H9 (cell line): Measurements from ENCODE around the gene TOP1. TPM values are rescaled to one million over a fixed set of nuclear protein-coding genes. Genes with fewer than 3 reads are reported as not detected.

ENCODE experiments used
- DNase-seq: peaks from one replicate; pipeline ENCODE4 v3.0.0-alpha.2; 2017
- H2AFZ ChIP-seq: one replicate; pipeline ENCODE4 v1.6.1; 2013; ENCODE audit warnings: mild to moderate bottlenecking, low read length, control low read depth, moderate library complexity
- H2AK5ac ChIP-seq: 2 replicates; pipeline ENCODE4 v1.6.1; 2013; ENCODE audit warnings: low read length, control low read depth, mixed read lengths; ENCODE audit not compliant: insufficient read length
- H2BK120ac ChIP-seq: one replicate; pipeline ENCODE4 v1.6.1; 2013; ENCODE audit warnings: low read depth, mild to moderate bottlenecking, low read length, control low read depth, inconsistent platforms; ENCODE audit not compliant: poor library complexity, severe bottlenecking
- H2BK12ac ChIP-seq: 2 replicates; pipeline ENCODE4 v1.6.1; 2013; ENCODE audit warnings: low read length, control low read depth, mixed read lengths, low read depth; ENCODE audit not compliant: insufficient read length
- H2BK15ac ChIP-seq: 2 replicates; pipeline ENCODE4 v1.6.1; 2013; ENCODE audit warnings: low read depth, low read length, control low read depth
- H2BK20ac ChIP-seq: one replicate; pipeline ENCODE4 v1.6.1; 2013; ENCODE audit warnings: low read depth, mild to moderate bottlenecking, low read length, control low read depth, inconsistent platforms; ENCODE audit not compliant: poor library complexity, severe bottlenecking
- H2BK5ac ChIP-seq: 2 replicates; pipeline ENCODE4 v1.6.1; 2013; ENCODE audit warnings: low read length, control low read depth, mixed read lengths; ENCODE audit not compliant: insufficient read length
- H3K14ac ChIP-seq: 2 replicates; pipeline ENCODE4 v1.6.1; 2013; ENCODE audit warnings: low read length, control low read depth; ENCODE audit not compliant: insufficient read depth
- H3K18ac ChIP-seq: 2 replicates; pipeline ENCODE4 v1.6.1; 2013; ENCODE audit warnings: low read depth, mild to moderate bottlenecking, mixed read lengths, low read length, control low read depth; ENCODE audit not compliant: insufficient read length
- H3K23ac ChIP-seq: 2 replicates; pipeline ENCODE4 v1.6.1; 2013; ENCODE audit warnings: low read length, control low read depth, mixed read lengths, low read depth; ENCODE audit not compliant: insufficient read length
- H3K23me2 ChIP-seq: 2 replicates; pipeline ENCODE4 v1.6.1; 2013; ENCODE audit warnings: low read depth, mild to moderate bottlenecking, mixed read lengths, low read length, control low read depth; ENCODE audit not compliant: insufficient read length, poor library complexity, severe bottlenecking
- H3K27ac ChIP-seq: 2 replicates; pipeline ENCODE4 v1.5.1; 2013; ENCODE audit warnings: low read length, control low read depth, mixed read lengths, low read depth; ENCODE audit not compliant: insufficient read length
- H3K27me3 ChIP-seq: 2 replicates; pipeline ENCODE4 v1.6.1; 2013; ENCODE audit warnings: low read length, control low read depth, inconsistent platforms; ENCODE audit not compliant: insufficient read depth
- H3K4ac ChIP-seq: 2 replicates; pipeline ENCODE4 v1.6.1; 2013; ENCODE audit warnings: low read depth, mild to moderate bottlenecking, control low read depth, inconsistent platforms, low read length, moderate library complexity
- H3K4me1 ChIP-seq: 2 replicates; pipeline ENCODE4 v1.6.1; 2013; ENCODE audit warnings: low read length, control low read depth, inconsistent platforms; ENCODE audit not compliant: insufficient read depth
- H3K4me2 ChIP-seq: 2 replicates; pipeline ENCODE4 v1.6.1; 2013; ENCODE audit warnings: low read length, control low read depth, mixed read lengths; ENCODE audit not compliant: insufficient read length, insufficient read depth
- H3K56ac ChIP-seq: 2 replicates; pipeline ENCODE4 v1.6.1; 2013; ENCODE audit warnings: low read depth, mild to moderate bottlenecking, mixed read lengths, low read length, control low read depth; ENCODE audit not compliant: insufficient read length
- H3K79me1 ChIP-seq: 2 replicates; pipeline ENCODE4 v1.6.1; 2013; ENCODE audit warnings: low read depth, mild to moderate bottlenecking, moderate library complexity, low read length, control low read depth, inconsistent platforms; ENCODE audit not compliant: insufficient read depth, poor library complexity, severe bottlenecking
- H3K79me2 ChIP-seq: 2 replicates; pipeline ENCODE4 v1.6.1; 2013; ENCODE audit warnings: low read length, control low read depth, inconsistent platforms; ENCODE audit not compliant: insufficient read depth
- H3K9ac ChIP-seq: 2 replicates; pipeline ENCODE4 v1.6.1; 2013; ENCODE audit warnings: low read length, control low read depth, mixed read lengths; ENCODE audit not compliant: insufficient read length; ENCODE audit errors: extremely low read depth
- H3K9me3 ChIP-seq: one replicate; pipeline ENCODE4 v1.6.1; 2013; ENCODE audit warnings: low read depth, low read length, inconsistent platforms; ENCODE audit not compliant: control insufficient read depth
- H3T11ph ChIP-seq: one replicate; pipeline ENCODE4 v1.6.1; 2013; ENCODE audit warnings: mild to moderate bottlenecking, low read length, control low read depth, inconsistent platforms
- H4K20me1 ChIP-seq: one replicate; pipeline ENCODE4 v1.6.1; 2013; ENCODE audit not compliant: control insufficient read depth, insufficient read length, insufficient read depth
- H4K5ac ChIP-seq: 2 replicates; pipeline ENCODE4 v1.6.1; 2013; ENCODE audit warnings: low read depth, mild to moderate bottlenecking, mixed read lengths, low read length, control low read depth; ENCODE audit not compliant: insufficient read length
- H4K8ac ChIP-seq: replicated peaks from 2 replicates; pipeline ENCODE4 v1.6.1; 2013; ENCODE audit warnings: low read length, control low read depth, mixed read lengths, low read depth; ENCODE audit not compliant: insufficient read length
- H4K91ac ChIP-seq: 2 replicates; pipeline ENCODE4 v1.6.1; 2013; ENCODE audit warnings: low read depth, mild to moderate bottlenecking, moderate library complexity, mixed read lengths, low read length, control low read depth; ENCODE audit not compliant: insufficient read length
- H3K27ac Mint-ChIP-seq, 3 experiments: 2 replicates in 2 of 3; 3 replicates in 1 of 3; pipeline ENCODE4 v1.8.0; 2020 to 2021; ENCODE audit warnings: mixed read lengths in 3 of 3, mild to moderate bottlenecking in 1 of 3, moderate library complexity in 1 of 3
- H3K27me3 Mint-ChIP-seq: 2 replicates; pipeline ENCODE4 v1.8.0; 2021; ENCODE audit warnings: low read depth, mild to moderate bottlenecking, moderate library complexity, mixed read lengths
- H3K36me3 Mint-ChIP-seq, 3 experiments: 2 replicates in 2 of 3; 3 replicates in 1 of 3; pipeline ENCODE4 v1.8.0; 2020 to 2021; ENCODE audit warnings: low read depth in 3 of 3, mixed read lengths in 3 of 3; ENCODE audit not compliant: insufficient read depth in 1 of 3
- H3K4me1 Mint-ChIP-seq, 2 experiments: 2 replicates each; pipeline ENCODE4 v1.8.0; 2020; ENCODE audit warnings: mixed read lengths in 2 of 2
- H3K4me3 Mint-ChIP-seq, 2 experiments: 2 replicates in 1 of 2; 3 replicates in 1 of 2; pipeline ENCODE4 v1.8.0; 2020 to 2021; ENCODE audit warnings: mild to moderate bottlenecking in 2 of 2, mixed read lengths in 2 of 2, moderate library complexity in 1 of 2
- H3K9me3 Mint-ChIP-seq, 2 experiments: 2 replicates in 1 of 2; 3 replicates in 1 of 2; pipeline ENCODE4 v1.8.0; 2020; ENCODE audit warnings: mild to moderate bottlenecking in 2 of 2, mixed read lengths in 2 of 2, moderate library complexity in 1 of 2
- WGBS: extraction: QIAGEN DNeasy Blood & Tissue Kit; methylation state at CpG from one replicate; pipeline ENCODE4 v1.1.7; 2013; ENCODE audit warnings: missing lambda C conversion rate, low lambda C conversion rate, mixed read lengths; ENCODE audit not compliant: insufficient read length; ENCODE audit errors: extremely low coverage; 5-methylcytosine and 5-hydroxymethylcytosine counted together
- total RNA-seq: library from RNA; stranded (reverse); gene quantifications from 2 replicates; pipeline ENCODE4 v1.2.1, GENCODE V29; 2021
- TF ChIP-seq, protein P1 (sequence below): fragments of 200-600 bp; sonication (generic); conservative IDR thresholded peaks from 3 replicates; pipeline ENCODE4 v1.8.0; 2021; ENCODE audit warnings: antibody characterized with exemption, mild to moderate bottlenecking

Gene TOP1
- total RNA-seq, 1 experiment from 2014 or later = 96.4 TPM

- Histone ChIP-seq H3K23me2 (no peaks in the 10 kb centered on the region), H3K23ac (no peak overlapping the region), H3K4me2 (no peak overlapping the region), H2BK12ac (no peak overlapping the region), H4K20me1 (no peaks in the 10 kb centered on the region), H3T11ph (no peak overlapping the region), H2BK5ac (no peak overlapping the region), H2AK5ac (no peak overlapping the region), H3K27me3 (no peaks in the 10 kb centered on the region), H2BK20ac (no peak overlapping the region), H3K79me2 (no peaks in the 10 kb centered on the region), H4K5ac (no peak overlapping the region), H3K4me1 (peaks cover 4% of the 10 kb centered on the region; the same call in 1 of the 2 replicates), H3K14ac (no peak overlapping the region; the same call in 1 of the 2 replicates), H3K9me3 (no peaks in the 10 kb centered on the region), H3K18ac (no peak overlapping the region), H3K56ac (no peak overlapping the region), H3K9ac (no peak overlapping the region), H4K91ac (no peak overlapping the region), H2BK15ac (no peak overlapping the region), H3K79me1 (no peaks in the 10 kb centered on the region), H2AFZ (no peak overlapping the region), H3K4ac (no peak overlapping the region), H2BK120ac (no peak overlapping the region), H4K8ac (no peak overlapping the region), H3K27ac (no peak overlapping the region)
- no peak for DNase-seq
- Mint-ChIP-seq H3K27ac (0 out of 7 replicates have a peak overlapping the region, but pooled peaks of 1 of the 3 experiments have one; percentile 81), H3K9me3 (peaks cover 2 to 6% of the 10 kb centered on the region in 2 experiments; a peak in 4 of 5 replicates), H3K36me3 (peaks cover 2 to 3% (median 2%) of the 10 kb centered on the region in 3 experiments; a peak in 5 of 7 replicates), H3K4me1 (peaks cover 6 to 11% of the 10 kb centered on the region in 2 experiments), H3K4me3 (no peak overlapping the region), H3K27me3 (peaks cover 7% of the 10 kb centered on the region)
- WGBS = no CpG with 5 or more reads among the region's 1 CpG
- TF ChIP-seq, protein P1, sequence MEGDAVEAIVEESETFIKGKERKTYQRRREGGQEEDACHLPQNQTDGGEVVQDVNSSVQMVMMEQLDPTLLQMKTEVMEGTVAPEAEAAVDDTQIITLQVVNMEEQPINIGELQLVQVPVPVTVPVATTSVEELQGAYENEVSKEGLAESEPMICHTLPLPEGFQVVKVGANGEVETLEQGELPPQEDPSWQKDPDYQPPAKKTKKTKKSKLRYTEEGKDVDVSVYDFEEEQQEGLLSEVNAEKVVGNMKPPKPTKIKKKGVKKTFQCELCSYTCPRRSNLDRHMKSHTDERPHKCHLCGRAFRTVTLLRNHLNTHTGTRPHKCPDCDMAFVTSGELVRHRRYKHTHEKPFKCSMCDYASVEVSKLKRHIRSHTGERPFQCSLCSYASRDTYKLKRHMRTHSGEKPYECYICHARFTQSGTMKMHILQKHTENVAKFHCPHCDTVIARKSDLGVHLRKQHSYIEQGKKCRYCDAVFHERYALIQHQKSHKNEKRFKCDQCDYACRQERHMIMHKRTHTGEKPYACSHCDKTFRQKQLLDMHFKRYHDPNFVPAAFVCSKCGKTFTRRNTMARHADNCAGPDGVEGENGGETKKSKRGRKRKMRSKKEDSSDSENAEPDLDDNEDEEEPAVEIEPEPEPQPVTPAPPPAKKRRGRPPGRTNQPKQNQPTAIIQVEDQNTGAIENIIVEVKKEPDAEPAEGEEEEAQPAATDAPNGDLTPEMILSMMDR = no peak
Observed at GRCh38 chr20:41002842-41003142, 25.8 kb upstream of the TOP1 start.
